ENCODE measurements around the gene IFNK.

DNA sequence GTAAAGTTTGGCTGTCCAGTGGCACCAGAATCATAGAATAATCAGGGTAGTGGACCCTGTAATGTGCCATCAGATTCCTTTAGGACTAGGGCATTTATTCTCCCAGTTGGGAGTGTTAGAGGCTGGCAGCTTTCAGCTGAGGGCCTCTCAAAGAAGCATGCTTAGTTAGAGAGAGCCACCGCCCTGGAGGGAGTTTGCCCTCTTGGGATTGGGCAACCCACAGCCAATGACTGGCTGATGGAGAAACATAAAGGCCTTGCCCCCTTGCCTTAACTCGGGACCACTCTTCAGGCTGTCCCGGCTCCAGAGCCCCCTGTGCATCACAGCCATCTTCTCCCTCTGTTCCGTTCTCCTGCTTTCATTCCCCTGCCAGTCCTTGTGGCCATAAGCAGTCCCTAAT is 20.5 kb upstream of the IFNK start:
- no peak for TF ChIP-seq CTCF (IDR thresholded peaks at IDR 0.05)
- no peak for TF ChIP-seq POLR2A (IDR thresholded peaks at IDR 0.05)
